H1 (cell line): ENCODE measurements around the gene MDK. TPM values are rescaled to one million over a fixed set of nuclear protein-coding genes. Genes with fewer than 3 reads are reported as not detected.

Experiments
- CTCF ChIA-PET: fragments of 300-600 bp; sonication (Branson Sonifier 250); formaldehyde crosslinking; loops from one replicate; lab custom pipeline; 2021; ENCODE audit not compliant: partially characterized antibody; lab: Charles Lee
- POLR2A ChIA-PET: fragments of 300-600 bp; sonication (Branson Sonifier 250); formaldehyde crosslinking; loops from one replicate; lab custom pipeline; 2021; ENCODE audit warnings: inconsistent platforms; ENCODE audit not compliant: partially characterized antibody; lab: Charles Lee
- DNase-seq, 2 experiments: peaks; one replicate each; pipeline versions ENCODE4 v3.0.0 to v3.0.0-alpha.2; 2010 to 2022; ENCODE audit warnings: low spot score in 2 of 2, low read depth in 1 of 2, mixed read lengths in 1 of 2
- FAIRE-seq: peaks from 2 replicates; lab custom pipeline; 2011; peaks lifted over from hg19 to GRCh38; lab: Jason Lieb, UNC
- H2AFZ ChIP-seq: 2 replicates; pipeline ENCODE4 v1.8.1; 2012; ENCODE audit warnings: low read length, inconsistent platforms
- H2AK5ac ChIP-seq: 2 replicates; pipeline ENCODE4 v1.6.1; 2013; ENCODE audit warnings: low read depth, low read length
- H2BK120ac ChIP-seq: replicated peaks from 2 replicates; pipeline ENCODE3; 2013; ENCODE audit warnings: low read depth, low read length, inconsistent platforms
- H2BK12ac ChIP-seq: 2 replicates; pipeline ENCODE4 v1.6.1; 2013; ENCODE audit warnings: low read depth, low read length
- H2BK15ac ChIP-seq: 2 replicates; pipeline ENCODE4 v1.6.1; 2013; ENCODE audit warnings: low read length
- H2BK20ac ChIP-seq: 2 replicates; pipeline ENCODE4 v1.6.1; 2013; ENCODE audit warnings: low read length
- H2BK5ac ChIP-seq: 2 replicates; pipeline ENCODE4 v1.6.1; 2013; ENCODE audit warnings: low read depth, low read length
- H3K14ac ChIP-seq: 2 replicates; pipeline ENCODE4 v1.6.1; 2013; ENCODE audit warnings: inconsistent platforms; ENCODE audit not compliant: insufficient read length
- H3K18ac ChIP-seq: 2 replicates; pipeline ENCODE4 v1.6.1; 2013; ENCODE audit warnings: low read length; ENCODE audit errors: extremely low read depth
- H3K23ac ChIP-seq: 2 replicates; pipeline ENCODE4 v1.6.1; 2013; ENCODE audit warnings: inconsistent platforms; ENCODE audit not compliant: insufficient read length
- H3K23me2 ChIP-seq: 2 replicates; pipeline ENCODE4 v1.6.1; 2013; ENCODE audit warnings: low read depth, low read length
- H3K27ac ChIP-seq: 2 replicates; pipeline ENCODE4 v1.6.1; 2011; ENCODE audit warnings: low read depth, low read length, inconsistent platforms
- H3K27me3 ChIP-seq, 4 experiments: replicated peaks in 1 of 4; 1 replicate in 1 of 4; 2 replicates in 3 of 4; pipeline versions ENCODE4 v1.6.1 to v1.8.1; 2011 to 2013; ENCODE audit warnings: low read length in 3 of 4, mild to moderate bottlenecking in 3 of 4, inconsistent platforms in 2 of 4, mixed read lengths in 2 of 4, moderate library complexity in 1 of 4; ENCODE audit not compliant: control insufficient read depth in 3 of 4, insufficient read depth in 3 of 4; ENCODE audit errors: extremely low read depth in 1 of 4
- H3K36me3 ChIP-seq, 4 experiments: 2 replicates each; pipeline versions ENCODE4 v1.6.1 to v1.8.1; 2011 to 2013; ENCODE audit warnings: mild to moderate bottlenecking in 4 of 4, low read length in 3 of 4, moderate library complexity in 2 of 4, control low read depth in 1 of 4, inconsistent platforms in 1 of 4; ENCODE audit not compliant: insufficient read depth in 4 of 4, control insufficient read depth in 2 of 4
- H3K4ac ChIP-seq: replicated peaks from 2 replicates; pipeline ENCODE3; 2013; ENCODE audit warnings: low read length, low read depth, mixed read lengths, inconsistent platforms; ENCODE audit not compliant: insufficient read length
- H3K4me1 ChIP-seq, 4 experiments: replicated peaks in 1 of 4; 1 replicate in 1 of 4; 2 replicates in 3 of 4; pipeline versions ENCODE4 v1.6.1 to v1.8.1; 2011 to 2013; ENCODE audit warnings: low read length in 3 of 4, inconsistent platforms in 2 of 4, mixed read lengths in 1 of 4; ENCODE audit not compliant: insufficient read depth in 4 of 4, control insufficient read depth in 3 of 4
- H3K4me2 ChIP-seq, 2 experiments: 2 replicates each; pipeline versions ENCODE4 v1.6.1 to v1.8.1; 2011 to 2013; ENCODE audit warnings: low read depth in 2 of 2, low read length in 2 of 2, control low read depth in 1 of 2, inconsistent platforms in 1 of 2, mild to moderate bottlenecking in 1 of 2; ENCODE audit not compliant: insufficient read depth in 1 of 2
- H3K4me3 ChIP-seq, 4 experiments: fragments of 200-600, 300-600 bp in 1 of 4; sonication (generic), shearing (Covaris generic), sonication (Bioruptor Twin) in 1 of 4; 2 replicates each; pipeline versions ENCODE4 v1.5.1 to v1.8.1; 2011 to 2016; ENCODE audit warnings: low read length in 4 of 4, low read depth in 3 of 4, control low read depth in 2 of 4, inconsistent platforms in 2 of 4, mild to moderate bottlenecking in 2 of 4, mixed read lengths in 1 of 4, moderate library complexity in 1 of 4; ENCODE audit not compliant: insufficient read depth in 2 of 4; ENCODE audit errors: extremely low read depth in 1 of 4
- H3K56ac ChIP-seq: replicated peaks from 2 replicates; pipeline ENCODE3; 2013; ENCODE audit warnings: low read depth, mild to moderate bottlenecking, mixed read lengths, low read length, inconsistent platforms; ENCODE audit not compliant: insufficient read length
- H3K79me1 ChIP-seq: 2 replicates; pipeline ENCODE4 v1.6.1; 2013; ENCODE audit warnings: low read depth, low read length, control low read depth
- H3K79me2 ChIP-seq, 2 experiments: 2 replicates each; pipeline versions ENCODE4 v1.6.1 to v1.8.1; 2012 to 2013; ENCODE audit warnings: low read length in 2 of 2, mild to moderate bottlenecking in 2 of 2, inconsistent platforms in 1 of 2; ENCODE audit not compliant: insufficient read depth in 2 of 2, control insufficient read depth in 1 of 2
- H3K9ac ChIP-seq, 4 experiments: replicated peaks in 1 of 4; 1 replicate in 1 of 4; 2 replicates in 3 of 4; pipeline versions ENCODE4 v1.6.1 to v1.8.1; 2011 to 2013; ENCODE audit warnings: low read depth in 3 of 4, low read length in 3 of 4, control low read depth in 2 of 4, mild to moderate bottlenecking in 2 of 4, moderate library complexity in 2 of 4, inconsistent platforms in 1 of 4; ENCODE audit errors: extremely low read depth in 1 of 4
- H3K9me3 ChIP-seq, 2 experiments: 2 replicates each; pipeline versions ENCODE4 v1.6.1 to v1.8.1; 2012 to 2013; ENCODE audit warnings: mild to moderate bottlenecking in 2 of 2, moderate library complexity in 2 of 2, control low read depth in 1 of 2, inconsistent platforms in 1 of 2, low read depth in 1 of 2, low read length in 1 of 2, mixed read lengths in 1 of 2; ENCODE audit not compliant: insufficient read depth in 2 of 2
- H4K20me1 ChIP-seq, 2 experiments: replicated peaks in 1 of 2; 2 replicates each; pipeline versions ENCODE3 to v1.8.1; 2011 to 2013; ENCODE audit warnings: inconsistent platforms in 2 of 2, low read length in 2 of 2, mild to moderate bottlenecking in 1 of 2; ENCODE audit not compliant: insufficient read depth in 2 of 2, control insufficient read depth in 1 of 2
- H4K5ac ChIP-seq: 2 replicates; pipeline ENCODE4 v1.6.1; 2013; ENCODE audit warnings: low read length, low read depth, mixed read lengths, inconsistent platforms; ENCODE audit not compliant: insufficient read length
- H4K8ac ChIP-seq: 2 replicates; pipeline ENCODE4 v1.8.0; 2013; ENCODE audit warnings: mild to moderate bottlenecking, moderate library complexity, low read length, inconsistent platforms; ENCODE audit not compliant: insufficient read depth; ENCODE audit errors: extremely low read depth
- H4K91ac ChIP-seq: replicated peaks from 2 replicates; pipeline ENCODE3; 2013; ENCODE audit warnings: low read length, mixed read lengths, inconsistent platforms; ENCODE audit not compliant: insufficient read length
- ASH2L ChIP-seq: fragments of 200-600, 300-600 bp; sonication (generic); IDR thresholded peaks from one replicate; pipeline ENCODE4 v1.7.1; 2017; ENCODE audit warnings: low read length
- BACH1 ChIP-seq: IDR thresholded peaks from 2 replicates; pipeline ENCODE4 v1.6.1; 2012; ENCODE audit warnings: low read length, improper control_type of control experiment
- FOSL1 ChIP-seq: IDR thresholded peaks from 2 replicates; pipeline ENCODE4 v1.6.1; 2011; ENCODE audit warnings: mild to moderate bottlenecking, low read depth, low read length, moderate library complexity; ENCODE audit not compliant: insufficient read depth
- HDAC2 ChIP-seq, 2 experiments: fragments of 300-600 bp in 1 of 2; sonication (generic) in 1 of 2; IDR thresholded peaks; 2 replicates each; pipeline ENCODE4 v1.6.1; 2011 to 2012; ENCODE audit warnings: low read depth in 2 of 2, low read length in 2 of 2, mild to moderate bottlenecking in 2 of 2, moderate library complexity in 2 of 2, borderline replicate concordance in 1 of 2, inconsistent platforms in 1 of 2
- KDM5A ChIP-seq: fragments of 200-600 bp; IDR thresholded peaks from 2 replicates; pipeline ENCODE4 v1.7.1; 2012; ENCODE audit warnings: mild to moderate bottlenecking, low read length, inconsistent platforms, mixed read lengths
- POU5F1 ChIP-seq: IDR thresholded peaks from 2 replicates; pipeline ENCODE4 v1.6.1; 2011; ENCODE audit warnings: low read depth, mild to moderate bottlenecking, low read length, moderate library complexity
- RAD21 ChIP-seq, 2 experiments: IDR thresholded peaks in 1 of 2; conservative IDR thresholded peaks in 1 of 2; 2 replicates each; pipeline ENCODE4 v1.6.1; 2011; ENCODE audit warnings: low read depth in 2 of 2, low read length in 2 of 2, improper control_type of control experiment in 1 of 2, inconsistent platforms in 1 of 2, mild to moderate bottlenecking in 1 of 2, moderate library complexity in 1 of 2
- RNF2 ChIP-seq: fragments of 200-900, 300-1000 bp; sonication (generic); IDR thresholded peaks from 2 replicates; pipeline ENCODE4 v1.7.1; 2016; ENCODE audit warnings: borderline replicate concordance, low read depth, mild to moderate bottlenecking, antibody characterized with exemption, low read length; ENCODE audit not compliant: poor library complexity, severe bottlenecking; ENCODE audit errors: missing control alignments
- RXRA ChIP-seq: IDR thresholded peaks from 2 replicates; pipeline ENCODE4 v1.6.1; 2011; ENCODE audit warnings: low read depth, mild to moderate bottlenecking, low read length, moderate library complexity; ENCODE audit not compliant: insufficient read depth
- SP1 ChIP-seq: IDR thresholded peaks from 2 replicates; pipeline ENCODE4 v1.6.1; 2011; ENCODE audit warnings: low read depth, low read length
- SRF ChIP-seq: IDR thresholded peaks from 2 replicates; pipeline ENCODE4 v1.6.1; 2011; ENCODE audit warnings: mild to moderate bottlenecking, low read depth, low read length, moderate library complexity
- TBP ChIP-seq: IDR thresholded peaks from 2 replicates; pipeline ENCODE4 v1.6.1; 2011; ENCODE audit warnings: low read depth, low read length, improper control_type of control experiment
- WGBS, 2 experiments: shearing (Covaris generic) in 1 of 2; methylation state at CpG; one replicate each; pipeline versions ENCODE4 v1.1.6 to v1.1.7; 2013 to 2015; ENCODE audit warnings: low lambda C conversion rate in 2 of 2, mixed read lengths in 2 of 2, inconsistent platforms in 1 of 2, low coverage in 1 of 2, missing lambda C conversion rate in 1 of 2; ENCODE audit not compliant: insufficient replicate concordance in 2 of 2, insufficient coverage in 1 of 2, insufficient read length in 1 of 2; ENCODE audit errors: extremely low coverage in 1 of 2, missing lambda C conversion rate in 1 of 2; 5-methylcytosine and 5-hydroxymethylcytosine counted together
- polyA plus RNA-seq, 7 experiments: library from polyadenylated mRNA; depleted of rRNA in 3 of 7; stranded (reverse) in 5 of 7; unstranded in 2 of 7; fragments of >200 nt in 5 of 7; fragments of 200-250 nt in 2 of 7; gene quantifications; 1 replicate in 5 of 7; 2 replicates in 1 of 7; 4 replicates in 1 of 7; pipeline versions ENCODE4 v1.2.1 to v1.2.3, GENCODE V29; 2011 to 2013; ENCODE audit warnings: missing spikeins in 2 of 7, mixed read lengths in 2 of 7
- total RNA-seq: library from RNA; stranded (reverse); fragmentation: NEBNext Ultra II Directional; extraction: Animal tissue kit (Norgen Biotek cat#: 25700); gene quantifications from 2 replicates; pipeline ENCODE4 v1.2.1, GENCODE V29; 2021
- TF ChIP-seq, protein P1 (sequence below): IDR thresholded peaks from 2 replicates; pipeline ENCODE4 v1.6.1; 2012; ENCODE audit warnings: inconsistent platforms

Gene MDK
- total and polyA plus RNA-seq, 2 of the 8 experiments (the other 6 are each of a cell fraction or from before 2014, with no cell fraction given), result 309 to 606 TPM

DNA sequence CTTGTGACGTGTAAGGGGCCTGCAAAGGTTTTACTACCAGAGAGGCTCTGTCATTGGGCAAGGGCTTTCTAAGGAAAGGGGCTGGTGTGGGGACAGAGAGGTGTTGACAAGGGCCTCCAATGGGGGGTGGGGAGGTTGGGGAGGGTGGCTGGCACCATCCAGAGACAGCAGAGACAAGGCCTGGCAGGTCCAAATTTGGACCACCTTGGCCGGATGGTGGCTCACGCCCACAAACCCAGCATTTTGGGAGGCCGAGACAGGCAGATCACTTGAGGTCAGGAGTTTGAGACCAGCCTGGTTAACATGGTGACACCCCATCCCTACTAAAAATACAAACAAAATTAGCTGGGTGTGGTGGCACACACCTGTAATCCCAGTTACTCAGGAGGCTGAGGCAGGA lies 12.3 kb downstream of the MDK start:
- H3K4me2 ChIP-seq, result peak overlapping the region in 1 of 2 experiments; percentile 69; a peak in 1 of 4 replicates
- no peaks in the 10 kb centered on the region for H3K79me1 ChIP-seq
- TF ChIP-seq ASH2L (no peak), RNF2 (no peak), SRF (no peak), TBP (no peak), POU5F1 (no peak), RAD21 (IDR thresholded peaks at IDR 0.05 in 1 of 2, conservative IDR thresholded peaks at IDR 0.05 in 1 of 2; ENCODE audit: low read depth in 2 of 2, low read length in 2 of 2) (no peak), BACH1 (no peak), KDM5A (no peak), FOSL1 (no peak), HDAC2 (IDR thresholded peaks at IDR 0.05; ENCODE audit: borderline replicate concordance in 1 of 2, low read depth in 2 of 2, low read length in 2 of 2) (no peak), SP1 (no peak), RXRA (no peak)
- TF ChIP-seq, protein P1, sequence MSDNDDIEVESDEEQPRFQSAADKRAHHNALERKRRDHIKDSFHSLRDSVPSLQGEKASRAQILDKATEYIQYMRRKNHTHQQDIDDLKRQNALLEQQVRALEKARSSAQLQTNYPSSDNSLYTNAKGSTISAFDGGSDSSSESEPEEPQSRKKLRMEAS, result no peak

More for the DNA sequence above, 12.3 kb downstream of the MDK start:
- no peak overlapping the region for H4K91ac ChIP-seq
- 98% methylated on average over 2 of the region's 4 CpGs; no CpG with 5 or more reads in 1 of the 2 experiments for WGBS, 2 experiments
- no peak overlapping the region for H2BK20ac ChIP-seq
- CTCF ChIA-PET, result interaction anchor here (0.5 to 7.7 kb wide), 7 partner anchors 10 to 223 kb away, joined by 3 to 124 read pairs (median 7); partner anchors contain the start of genes ATG13 and HARBI1
- no peak overlapping the region for H2BK120ac ChIP-seq
- H4K20me1 ChIP-seq, result peaks cover 1 to 10% of the 10 kb centered on the region in 2 experiments
- no peak overlapping the region for H4K8ac ChIP-seq
- peaks cover 0 to 17% (median 13%) of the 10 kb centered on the region in 4 experiments; a peak in 6 of 7 replicates for H3K4me1 ChIP-seq
- peaks cover 32% of the 10 kb centered on the region for H3K23me2 ChIP-seq
- peaks cover 0 to 9% (median 0%) of the 10 kb centered on the region in 4 experiments; a peak in 3 of 8 replicates for H3K36me3 ChIP-seq
- no peaks in the 10 kb centered on the region; a peak in 1 of 4 replicates for H3K9me3 ChIP-seq
- H3K4me3 ChIP-seq, result no peak overlapping the region; a peak in 1 of 8 replicates
- no peak overlapping the region for H3K4ac ChIP-seq
- H3K9ac ChIP-seq, result no peak overlapping the region
- no peak overlapping the region for H2AFZ ChIP-seq
- no peak overlapping the region for H3K14ac ChIP-seq
- no peak overlapping the region for H3K23ac ChIP-seq
- DNase-seq, result no peak
- no peak overlapping the region for H2BK5ac ChIP-seq
- H3K79me2 ChIP-seq, result no peaks in the 10 kb centered on the region
- H4K5ac ChIP-seq, result no peak overlapping the region
- H3K27me3 ChIP-seq, result peaks cover 19 to 32% (median 28%) of the 10 kb centered on the region in 4 experiments
- H3K27ac ChIP-seq, result no peak overlapping the region
- FAIRE-seq, result no peak
- H2BK12ac ChIP-seq, result no peak overlapping the region
- POLR2A ChIA-PET, result interaction anchor here (1.7 to 2.5 kb wide), 2 partner anchors 10 to 23 kb away, joined by 5 to 17 read pairs; no protein-coding TSS in a partner anchor
- no peak overlapping the region for H3K56ac ChIP-seq
- H3K18ac ChIP-seq, result no peak overlapping the region
- no peak overlapping the region for H2BK15ac ChIP-seq
- H2AK5ac ChIP-seq, result no peak overlapping the region
